IMR-90 (cell line): ENCODE results near the gene L3HYPDH. TPM values are rescaled to one million over a fixed set of nuclear protein-coding genes. Genes with fewer than 3 reads are reported as not detected.

Experiments
- ATAC-seq: fragments of 200-7000 bp; cut with Tn5 transposase; 2 replicates; pipeline ENCODE4 v1.9.1; 2020; ENCODE audit warnings: low read depth, mild to moderate bottlenecking, moderate library complexity
- BruUV-seq: library from RNA; stranded (reverse); fragments of 400-500 nt; replicated peaks from 2 replicates; lab custom pipeline; 2021; lab: Mats Ljungman, UMichigan
- CTCF ChIA-PET: fragments of 300-600 bp; formaldehyde crosslinking; extraction: SDS; loops from one replicate; lab custom pipeline; 2021; ENCODE audit warnings: antibody characterized with exemption; lab: Yijun Ruan, JAX
- POLR2A ChIA-PET: fragments of 300-600 bp; sonication (Branson Sonifier 250); formaldehyde crosslinking; loops from one replicate; lab custom pipeline; 2022; ENCODE audit warnings: antibody characterized with exemption; ENCODE audit not compliant: unreplicated experiment; lab: Charles Lee
- DNase-seq: peaks from one replicate; pipeline ENCODE4 v3.0.0; 2013
- H2AFZ ChIP-seq: replicated peaks from 2 replicates; pipeline ENCODE3; 2013; ENCODE audit warnings: low read length, mild to moderate bottlenecking; ENCODE audit not compliant: poor library complexity
- H2AK5ac ChIP-seq: 2 replicates; pipeline ENCODE4 v1.6.1; 2013; ENCODE audit warnings: low read depth, low read length, inconsistent platforms
- H2AK9ac ChIP-seq: replicated peaks from 2 replicates; pipeline ENCODE3; 2013; ENCODE audit warnings: mild to moderate bottlenecking, low read depth, low read length, moderate library complexity; ENCODE audit not compliant: poor library complexity
- H2BK120ac ChIP-seq: 2 replicates; pipeline ENCODE4 v1.6.1; 2013; ENCODE audit warnings: low read depth, low read length, inconsistent platforms
- H2BK15ac ChIP-seq: 3 replicates; pipeline ENCODE4 v1.6.1; 2013; ENCODE audit warnings: low read depth, low read length, inconsistent platforms
- H2BK20ac ChIP-seq: 2 replicates; pipeline ENCODE4 v1.6.1; 2013; ENCODE audit warnings: low read depth, mild to moderate bottlenecking, inconsistent platforms, low read length, moderate library complexity
- H2BK5ac ChIP-seq: 2 replicates; pipeline ENCODE4 v1.6.1; 2013; ENCODE audit warnings: mild to moderate bottlenecking, low read depth, low read length, inconsistent platforms; ENCODE audit not compliant: poor library complexity, severe bottlenecking
- H3K14ac ChIP-seq: replicated peaks from 2 replicates; pipeline ENCODE4 v1.6.1; 2013; ENCODE audit warnings: low read depth, low read length, inconsistent platforms
- H3K18ac ChIP-seq: 2 replicates; pipeline ENCODE4 v1.6.1; 2013; ENCODE audit warnings: low read depth, low read length, control low read depth
- H3K23ac ChIP-seq: 2 replicates; pipeline ENCODE4 v1.6.1; 2013; ENCODE audit warnings: low read depth, low read length, inconsistent platforms
- H3K27ac ChIP-seq: 2 replicates; pipeline ENCODE4 v1.5.1; 2013; ENCODE audit warnings: mild to moderate bottlenecking, control low read depth, low read length; ENCODE audit not compliant: insufficient read depth
- H3K27me3 ChIP-seq: 2 replicates; pipeline ENCODE4 v1.6.1; 2013; ENCODE audit warnings: low read length; ENCODE audit not compliant: control insufficient read depth, insufficient read depth
- H3K36me3 ChIP-seq: 2 replicates; pipeline ENCODE4 v1.6.1; 2013; ENCODE audit warnings: low read length, mixed read lengths; ENCODE audit not compliant: control insufficient read depth, insufficient read depth
- H3K4ac ChIP-seq: 2 replicates; pipeline ENCODE4 v1.6.1; 2013; ENCODE audit warnings: low read depth, low read length, inconsistent platforms
- H3K4me1 ChIP-seq: 2 replicates; pipeline ENCODE4 v1.6.1; 2013; ENCODE audit warnings: low read length, mixed read lengths; ENCODE audit not compliant: control insufficient read depth, insufficient read depth
- H3K4me2 ChIP-seq: 2 replicates; pipeline ENCODE4 v1.6.1; 2013; ENCODE audit warnings: low read depth, mild to moderate bottlenecking, control low read depth, low read length, moderate library complexity
- H3K4me3 ChIP-seq: 2 replicates; pipeline ENCODE4 v1.5.1; 2013; ENCODE audit warnings: low read depth, mild to moderate bottlenecking, control low read depth, low read length, moderate library complexity; ENCODE audit not compliant: insufficient read depth
- H3K56ac ChIP-seq: 2 replicates; pipeline ENCODE4 v1.6.1; 2013; ENCODE audit warnings: low read length, inconsistent platforms; ENCODE audit not compliant: insufficient read depth; ENCODE audit errors: extremely low read depth
- H3K79me1 ChIP-seq, 2 experiments: 2 replicates each; pipeline ENCODE4 v1.6.1; 2013; ENCODE audit warnings: low read length in 2 of 2, inconsistent platforms in 1 of 2, low read depth in 1 of 2
- H3K9ac ChIP-seq: 2 replicates; pipeline ENCODE4 v1.6.1; 2013; ENCODE audit warnings: low read depth, low read length, control low read depth
- H3K9me1 ChIP-seq: 2 replicates; pipeline ENCODE4 v1.6.1; 2013; ENCODE audit warnings: low read length, inconsistent platforms; ENCODE audit not compliant: insufficient read depth
- H3K9me3 ChIP-seq: 2 replicates; pipeline ENCODE4 v1.6.1; 2013; ENCODE audit warnings: low read length; ENCODE audit not compliant: control insufficient read depth, insufficient read depth
- H4K20me1 ChIP-seq: 2 replicates; pipeline ENCODE4 v1.6.1; 2013; ENCODE audit warnings: low read length, inconsistent platforms; ENCODE audit not compliant: insufficient read depth
- H4K5ac ChIP-seq: 2 replicates; pipeline ENCODE4 v1.6.1; 2013; ENCODE audit warnings: mild to moderate bottlenecking, low read depth, low read length, control low read depth
- H4K8ac ChIP-seq, 2 experiments: 2 replicates each; pipeline ENCODE4 v1.6.1; 2013; ENCODE audit warnings: low read depth in 2 of 2, low read length in 2 of 2, control low read depth in 1 of 2, inconsistent platforms in 1 of 2
- H4K91ac ChIP-seq: 2 replicates; pipeline ENCODE4 v1.6.1; 2013; ENCODE audit warnings: low read depth, low read length, inconsistent platforms; ENCODE audit not compliant: insufficient read depth
- CEBPB ChIP-seq: IDR thresholded peaks from 2 replicates; pipeline ENCODE4 v1.6.1; 2012; ENCODE audit warnings: low read depth, low read length, improper control_type of control experiment
- MXI1 ChIP-seq: IDR thresholded peaks from 2 replicates; pipeline ENCODE4 v1.6.1; 2012; ENCODE audit warnings: low read depth, mild to moderate bottlenecking, low read length, moderate library complexity, borderline replicate concordance
- WGBS, 2 experiments: methylation state at CpG; one replicate each; pipeline versions ENCODE4 v1.1.5 to v1.1.7; 2013; ENCODE audit warnings: missing lambda C conversion rate in 2 of 2; ENCODE audit not compliant: insufficient read length in 1 of 2; ENCODE audit errors: extremely low coverage in 2 of 2; 5-methylcytosine and 5-hydroxymethylcytosine counted together
- dilution Hi-C: fragments of 300-500 bp; cut with HindIII; formaldehyde crosslinking; loops from one replicate; pipeline ENCODE4 v1.14.3; 2018; ENCODE audit warnings: low sequenced_read_pairs; ENCODE audit not compliant: unreplicated experiment
- in situ Hi-C: fragments of 300-500 bp; cut with MboI; formaldehyde crosslinking; loops from 3 replicates; pipeline ENCODE4 v1.14.3; 2019; ENCODE audit warnings: low sequenced_read_pairs, inconsistent platforms, mixed read lengths
- intact Hi-C: fragments of 100-400 bp; cut with micrococcal nuclease; formaldehyde crosslinking; loops from 2 replicates; pipeline ENCODE4 v1.10.0; 2022
- polyA plus RNA-seq, 3 experiments: library from polyadenylated mRNA; depleted of rRNA; stranded (reverse); fragments of >200 nt; gene quantifications; 2 replicates each; pipeline ENCODE4 v1.2.3, GENCODE V29; 2012; ENCODE audit warnings: low replicate concordance in 1 of 3
- total RNA-seq: library from RNA; depleted of rRNA; stranded (reverse); fragments of >200 nt; gene quantifications from 2 replicates; pipeline ENCODE4 v1.2.3, GENCODE V29; 2012

Gene L3HYPDH
- total and polyA plus RNA-seq, 2 of the 4 experiments (the other 2 are of a cell fraction), result 40.9 to 49.1 TPM

- Histone ChIP-seq H3K27me3 (no peaks in the 10 kb centered on the region), H3K4me2 (peak overlapping the region; percentile 55), H2BK5ac (peak overlapping the region; percentile 73), H3K27ac (peak overlapping the region; percentile 63; the same call in 1 of the 2 replicates), H3K9me1 (peaks cover 6% of the 10 kb centered on the region), H3K56ac (no peak overlapping the region), H3K18ac (peak overlapping the region; percentile 59), H2BK15ac (0 out of 3 replicates have a peak overlapping the region, but pooled peaks have one; percentile 7), H3K9ac (no peak overlapping the region), H2AK9ac (no peak overlapping the region), H2AFZ (no peak overlapping the region), H2BK120ac (peak overlapping the region; percentile 50), H4K91ac (0 out of 2 replicates have a peak overlapping the region, but pooled peaks have one; percentile 13), H3K9me3 (no peaks in the 10 kb centered on the region), H4K8ac (peak overlapping the region in 1 of 2 experiments; percentile 61; a peak in 3 of 4 replicates), H4K5ac (peak overlapping the region; percentile 70), H3K4me1 (peaks cover 10% of the 10 kb centered on the region), H3K4me3 (no peak overlapping the region), H4K20me1 (no peaks in the 10 kb centered on the region; the same call in 1 of the 2 replicates), H3K14ac (no peak overlapping the region), H2AK5ac (no peak overlapping the region), H2BK20ac (0 out of 2 replicates have a peak overlapping the region, but pooled peaks have one; percentile 32), H3K36me3 (no peaks in the 10 kb centered on the region), H3K79me1 (peaks cover 0 to 4% of the 10 kb centered on the region in 2 experiments; a peak in 1 of 4 replicates), H3K4ac (no peak overlapping the region), H3K23ac (peak overlapping the region; percentile 49; the same call in 1 of the 2 replicates)
- ATAC-seq (peak; percentile 64), DNase-seq (peak; percentile 74)
- no CpG with 5 or more reads among the region's 5 CpGs for WGBS, 2 experiments
- in situ Hi-C loops, result no loop called here
- BruUV-seq, result no TSS peak
- dilution Hi-C loops, result no loop called here
- intact Hi-C loops, result loop anchor here (2.0 to 10.0 kb wide), 4 partner anchors 161 to 945 kb away; partner anchors contain the start of gene DAAM1
- CTCF ChIA-PET, result interaction anchor here (1.5 kb wide), 1 partner anchor 311 kb away, joined by 3 read pairs; no protein-coding TSS in a partner anchor
- POLR2A ChIA-PET, result no interaction called here
- TF ChIP-seq CEBPB, result peak; percentile 93
- TF ChIP-seq MXI1, result no peak
Measured at GRCh38 chr14:59439256-59439965, 44.8 kb downstream of the L3HYPDH start.
